ENCODE measurements around the gene PRRT1B.

PRRT1B gene

DNA sequence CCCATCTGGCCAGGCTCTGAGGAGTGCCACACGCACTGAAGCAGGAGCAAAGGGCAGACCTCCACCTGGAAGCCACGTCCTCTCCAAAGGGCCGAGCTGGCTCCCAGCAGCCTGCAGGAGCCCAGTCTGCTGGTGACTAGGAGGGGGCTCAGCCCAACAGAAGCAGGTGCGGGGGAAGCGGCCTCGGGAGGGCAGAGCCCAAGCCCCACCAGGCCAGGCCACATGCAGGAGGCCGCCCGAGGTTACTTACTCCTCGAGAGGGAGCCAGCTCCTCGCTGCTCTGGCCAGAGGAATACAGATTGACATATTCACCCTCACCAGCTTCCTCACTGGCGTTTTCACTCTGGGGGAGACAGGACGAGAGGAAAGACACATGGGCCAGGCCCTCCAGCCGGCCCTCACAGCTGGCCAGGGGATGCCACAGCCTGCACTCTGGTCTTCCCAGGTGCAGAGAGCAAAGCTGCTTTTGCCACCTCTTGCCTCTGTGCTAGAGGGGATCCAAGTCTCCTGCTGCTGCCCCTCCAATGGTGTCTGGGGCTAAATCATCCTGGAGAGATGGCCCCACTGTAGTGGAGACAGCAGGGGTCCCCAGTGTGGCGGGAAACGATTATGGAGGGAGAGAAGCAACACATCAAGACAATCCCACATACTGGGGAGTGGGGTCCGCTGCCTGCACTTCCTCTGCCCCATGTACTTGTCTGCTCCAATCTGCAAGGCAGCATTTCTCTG is 58.6 kb downstream of the PRRT1B start:
- H3K4me3 ChIP-seq (ENCODE audit: severe bottlenecking), result no peak overlapping the region
- H3K36me3 ChIP-seq (ENCODE audit: low read depth), result no peaks in the 10 kb centered on the region; the same call in 1 of the 2 replicates
- no peaks in the 10 kb centered on the region for H3K9me3 ChIP-seq (ENCODE audit: severe bottlenecking)
- H3K4me1 ChIP-seq (ENCODE audit: insufficient read depth, poor library complexity, severe bottlenecking), result peaks cover 9% of the 10 kb centered on the region
- ATAC-seq (ENCODE audit: low read depth), result no peak
- TF ChIP-seq, protein P1, sequence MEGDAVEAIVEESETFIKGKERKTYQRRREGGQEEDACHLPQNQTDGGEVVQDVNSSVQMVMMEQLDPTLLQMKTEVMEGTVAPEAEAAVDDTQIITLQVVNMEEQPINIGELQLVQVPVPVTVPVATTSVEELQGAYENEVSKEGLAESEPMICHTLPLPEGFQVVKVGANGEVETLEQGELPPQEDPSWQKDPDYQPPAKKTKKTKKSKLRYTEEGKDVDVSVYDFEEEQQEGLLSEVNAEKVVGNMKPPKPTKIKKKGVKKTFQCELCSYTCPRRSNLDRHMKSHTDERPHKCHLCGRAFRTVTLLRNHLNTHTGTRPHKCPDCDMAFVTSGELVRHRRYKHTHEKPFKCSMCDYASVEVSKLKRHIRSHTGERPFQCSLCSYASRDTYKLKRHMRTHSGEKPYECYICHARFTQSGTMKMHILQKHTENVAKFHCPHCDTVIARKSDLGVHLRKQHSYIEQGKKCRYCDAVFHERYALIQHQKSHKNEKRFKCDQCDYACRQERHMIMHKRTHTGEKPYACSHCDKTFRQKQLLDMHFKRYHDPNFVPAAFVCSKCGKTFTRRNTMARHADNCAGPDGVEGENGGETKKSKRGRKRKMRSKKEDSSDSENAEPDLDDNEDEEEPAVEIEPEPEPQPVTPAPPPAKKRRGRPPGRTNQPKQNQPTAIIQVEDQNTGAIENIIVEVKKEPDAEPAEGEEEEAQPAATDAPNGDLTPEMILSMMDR (IDR thresholded peaks at IDR 0.05; ENCODE audit: poor library complexity, severe bottlenecking), result no peak
- H3K27me3 ChIP-seq (ENCODE audit: insufficient read depth, poor library complexity, severe bottlenecking), result no peaks in the 10 kb centered on the region
- no peak for DNase-seq (ENCODE audit: low spot score)
- no peak overlapping the region for H3K27ac ChIP-seq (ENCODE audit: poor library complexity, severe bottlenecking)

DNA sequence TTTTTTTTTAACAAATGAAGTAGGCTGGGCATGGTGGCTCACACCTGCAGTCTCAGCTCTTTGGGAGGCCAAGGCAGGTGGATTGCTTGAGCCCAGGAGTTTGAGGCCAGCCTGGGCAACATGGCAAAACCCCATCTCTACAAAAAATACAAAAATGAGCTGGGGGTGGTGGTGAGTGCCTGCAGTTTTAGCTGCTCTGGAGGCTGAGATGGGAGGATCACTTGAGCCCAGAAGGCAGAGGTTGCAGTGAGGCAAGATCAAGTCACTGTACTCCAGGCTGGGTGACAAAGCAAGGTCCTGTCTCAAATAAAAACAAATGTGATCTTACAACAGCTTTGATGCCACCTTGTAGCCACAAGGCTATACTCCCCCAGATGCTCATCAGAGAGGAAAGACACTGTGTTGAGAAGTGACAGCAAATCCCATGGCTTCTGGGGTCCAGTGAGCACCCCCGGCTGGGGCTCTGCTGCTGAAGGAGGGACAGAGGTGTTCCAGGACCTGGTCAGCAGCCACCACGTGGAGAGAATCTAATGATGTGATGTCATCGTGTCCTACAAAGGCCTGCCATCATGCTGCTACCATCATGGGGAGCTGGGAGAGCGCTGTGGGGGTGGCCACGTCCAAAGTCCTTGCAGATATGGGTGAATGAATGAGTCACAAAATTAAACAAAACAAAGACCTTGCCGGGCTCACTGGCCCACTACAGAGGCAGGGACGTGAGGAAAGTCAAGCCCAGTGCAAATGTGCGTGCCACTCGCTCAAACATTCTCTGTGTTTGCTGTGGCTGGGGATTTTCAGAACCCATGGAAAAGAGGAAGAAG is 60.7 kb downstream of the PRRT1B start:
- ATAC-seq (ENCODE audit: low read depth) (no peak), DNase-seq (ENCODE audit: low spot score) (no peak)
- Histone ChIP-seq H3K27ac (ENCODE audit: poor library complexity, severe bottlenecking) (no peak overlapping the region), H3K36me3 (ENCODE audit: low read depth) (no peaks in the 10 kb centered on the region), H3K9me3 (ENCODE audit: severe bottlenecking) (no peaks in the 10 kb centered on the region), H3K4me1 (ENCODE audit: insufficient read depth, poor library complexity, severe bottlenecking) (peaks cover 14% of the 10 kb centered on the region), H3K27me3 (ENCODE audit: insufficient read depth, poor library complexity, severe bottlenecking) (no peaks in the 10 kb centered on the region), H3K4me3 (ENCODE audit: severe bottlenecking) (no peak overlapping the region)
- TF ChIP-seq, protein P1 (IDR thresholded peaks at IDR 0.05; ENCODE audit: poor library complexity, severe bottlenecking), result no peak

DNA sequence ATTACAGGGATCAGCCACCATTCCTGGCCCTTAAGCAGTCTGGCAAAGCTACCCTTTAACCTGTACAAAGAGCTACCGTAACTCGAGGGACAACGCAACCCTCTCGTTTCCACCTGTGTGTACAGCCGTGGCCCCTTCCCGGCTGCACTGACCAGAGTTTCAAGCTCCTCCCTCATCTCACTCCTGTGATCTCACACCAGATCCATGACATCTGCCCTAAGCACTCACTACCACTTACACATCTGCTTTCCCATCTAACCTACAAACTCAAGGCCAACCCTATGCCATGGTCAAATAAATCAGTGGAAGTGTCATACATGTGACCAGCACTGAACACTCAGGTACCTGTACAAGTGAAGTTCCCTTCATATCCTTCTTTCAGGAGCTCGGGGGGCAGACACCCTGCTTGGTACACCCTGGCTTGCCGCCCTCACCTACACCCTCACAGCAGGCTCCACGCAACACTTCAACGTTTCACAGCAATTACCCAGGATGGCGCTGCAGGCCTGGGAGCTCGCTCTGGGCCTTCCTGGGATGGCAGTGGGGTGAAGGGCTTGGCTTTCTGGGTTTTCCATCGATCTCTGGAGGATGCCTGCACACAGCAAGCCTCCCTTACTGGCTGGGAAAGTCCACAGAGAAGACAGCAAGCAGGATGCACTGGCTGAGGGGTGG is 61.7 kb downstream of the PRRT1B start:
- Histone ChIP-seq H3K4me1 (ENCODE audit: insufficient read depth, poor library complexity, severe bottlenecking) (peaks cover 20% of the 10 kb centered on the region), H3K27me3 (ENCODE audit: insufficient read depth, poor library complexity, severe bottlenecking) (no peaks in the 10 kb centered on the region), H3K36me3 (ENCODE audit: low read depth) (no peaks in the 10 kb centered on the region), H3K27ac (ENCODE audit: poor library complexity, severe bottlenecking) (no peak overlapping the region), H3K9me3 (ENCODE audit: severe bottlenecking) (no peaks in the 10 kb centered on the region), H3K4me3 (ENCODE audit: severe bottlenecking) (no peak overlapping the region)
- ATAC-seq (ENCODE audit: low read depth), result no peak
- TF ChIP-seq, protein P1 (IDR thresholded peaks at IDR 0.05; ENCODE audit: poor library complexity, severe bottlenecking), result no peak
- DNase-seq (ENCODE audit: low spot score), result no peak

DNA sequence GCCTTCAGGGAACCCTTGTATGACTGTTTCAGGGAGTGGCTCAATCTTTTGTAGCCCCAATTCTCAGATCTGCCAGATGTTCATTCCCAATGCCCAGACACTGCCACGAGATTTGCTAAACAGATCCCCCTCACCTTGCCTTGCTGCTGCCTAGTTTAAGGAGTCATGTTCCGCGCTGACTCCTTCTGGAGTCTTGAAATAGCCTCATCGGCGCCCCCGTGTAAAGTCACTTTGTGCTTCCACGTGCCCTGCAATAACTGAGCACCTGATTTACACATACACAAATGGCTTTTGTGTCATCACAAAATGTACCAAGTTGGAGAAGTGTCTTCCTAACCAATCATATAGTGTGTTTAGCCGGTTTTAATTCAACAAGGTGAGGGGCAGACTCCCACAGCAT is 62.3 kb downstream of the PRRT1B start:
- Histone ChIP-seq H3K27ac (ENCODE audit: poor library complexity, severe bottlenecking) (peak overlapping the region; percentile 81), H3K4me1 (ENCODE audit: insufficient read depth, poor library complexity, severe bottlenecking) (peaks cover 20% of the 10 kb centered on the region)

More for the DNA sequence above, 62.3 kb downstream of the PRRT1B start:
- ATAC-seq (ENCODE audit: low read depth) (no peak), DNase-seq (ENCODE audit: low spot score) (no peak)
- Histone ChIP-seq H3K36me3 (ENCODE audit: low read depth) (no peaks in the 10 kb centered on the region), H3K27me3 (ENCODE audit: insufficient read depth, poor library complexity, severe bottlenecking) (no peaks in the 10 kb centered on the region), H3K4me3 (ENCODE audit: severe bottlenecking) (no peak overlapping the region), H3K9me3 (ENCODE audit: severe bottlenecking) (no peaks in the 10 kb centered on the region)
- TF ChIP-seq, protein P1 (IDR thresholded peaks at IDR 0.05; ENCODE audit: poor library complexity, severe bottlenecking), result no peak
